Measurements from ENCODE around the gene RASA2.
"Not testable (repeated sequence)": the region's sequence is repeated elsewhere in the genome, so short reads cannot be mapped to it uniquely, and the experiment has no call there.

Gene RASA2

GRCh38 chr3:141459008-141459407 is 27.8 kb upstream of the RASA2 start:
- no peak for DNase-seq (ENCODE audit: low read depth)

GRCh38 chr3:141460097-141460704 is 26.6 kb upstream of the RASA2 start:
- peak; percentile 71 for DNase-seq (ENCODE audit: low read depth)

- no peak for DNase-seq (ENCODE audit: low read depth)
These were observed 24.5 kb upstream of the RASA2 start for GRCh38 chr3:141462176-141462859.

- DNase-seq (ENCODE audit: low read depth) = peak; percentile 16
These were observed 21.6 kb upstream of the RASA2 start for GRCh38 chr3:141465221-141465620.

- no peak for DNase-seq (ENCODE audit: low read depth)
These were observed 20.1 kb upstream of the RASA2 start for GRCh38 chr3:141466633-141467169.

- no peak for DNase-seq (ENCODE audit: low read depth)
These were observed 17.1 kb upstream of the RASA2 start for GRCh38 chr3:141469720-141470119.

- DNase-seq (ENCODE audit: low read depth) = no peak
These were observed 15.7 kb upstream of the RASA2 start for GRCh38 chr3:141471160-141471559.

GRCh38 chr3:141476033-141476432 is 10.8 kb upstream of the RASA2 start:
- no peak for DNase-seq (ENCODE audit: low read depth)

GRCh38 chr3:141477224-141477623 is 9.6 kb upstream of the RASA2 start:
- peak; percentile 13 for DNase-seq (ENCODE audit: low read depth)

- no peak for DNase-seq (ENCODE audit: low read depth)
These were observed 8.7 kb upstream of the RASA2 start for GRCh38 chr3:141478139-141478538.

- not testable (repeated sequence) for DNase-seq (ENCODE audit: low read depth)
These were observed 8.0 kb upstream of the RASA2 start for GRCh38 chr3:141478840-141479239.

GRCh38 chr3:141482245-141482922 is 4.4 kb upstream of the RASA2 start:
- DNase-seq (ENCODE audit: low read depth) = peak; percentile 90

GRCh38 chr3:141484701-141485287 is 2.0 kb upstream of the RASA2 start:
- no peak for DNase-seq (ENCODE audit: low read depth)

- peak; percentile 42 for DNase-seq (ENCODE audit: low read depth)
These were observed 959 bp upstream of the RASA2 start for GRCh38 chr3:141485641-141486495.

- no peak for DNase-seq (ENCODE audit: low read depth)
These were observed 406 bp upstream of the RASA2 start for GRCh38 chr3:141486496-141486745.

- DNase-seq (ENCODE audit: low read depth) = peak; percentile 34
These were observed 860 bp downstream of the RASA2 start for GRCh38 chr3:141487521-141488252.

GRCh38 chr3:141489203-141489602 is 2.4 kb downstream of the RASA2 start:
- DNase-seq (ENCODE audit: low read depth) = no peak

GRCh38 chr3:141491081-141491480 is 4.3 kb downstream of the RASA2 start:
- DNase-seq (ENCODE audit: low read depth) = no peak

- no peak for DNase-seq (ENCODE audit: low read depth)
These were observed 5.1 kb downstream of the RASA2 start for GRCh38 chr3:141491929-141492328.

GRCh38 chr3:141493184-141493583 is 6.4 kb downstream of the RASA2 start:
- DNase-seq (ENCODE audit: low read depth) = no peak

GRCh38 chr3:141497589-141497988 is 10.8 kb downstream of the RASA2 start:
- not testable (repeated sequence) for DNase-seq (ENCODE audit: low read depth)

Measured in fibroblast of gingiva (primary cell).